ENCODE measurements around the gene OLFML3. TPM values are rescaled to one million over a fixed set of nuclear protein-coding genes. Genes with fewer than 3 reads are reported as not detected.

The OLFML3 gene
- total RNA-seq, 1 experiment from 2014 or later = 0.26 TPM

- no peak for DNase-seq
- H3K27me3 ChIP-seq (ENCODE audit: low read length) = no peaks in the 10 kb centered on the region
- no peaks in the 10 kb centered on the region for H3K9me2 ChIP-seq (replicated peaks; ENCODE audit: insufficient read depth, low read length)
- no peak overlapping the region for H3K4me3 ChIP-seq (ENCODE audit: low read length)
- H4K20me1 ChIP-seq (ENCODE audit: insufficient read depth, low read depth, low read length) = peaks cover 11% of the 10 kb centered on the region; the same call in 1 of the 2 replicates
- peak overlapping the region; percentile 16; the same call in 1 of the 2 replicates for H3K27ac ChIP-seq (ENCODE audit: low read length)
- peaks cover 10% of the 10 kb centered on the region for H3K36me3 ChIP-seq (ENCODE audit: insufficient read depth, low read length)
- no peak overlapping the region for H3K4me2 ChIP-seq (ENCODE audit: low read depth, low read length, poor library complexity, severe bottlenecking)
- H3K4me1 ChIP-seq (ENCODE audit: low read length) = peaks cover 50% of the 10 kb centered on the region
- peaks cover 100% of the 10 kb centered on the region for H3K79me2 ChIP-seq (ENCODE audit: low read length)
- no peak overlapping the region for H2AFZ ChIP-seq (ENCODE audit: low read length)
- H3K9ac ChIP-seq (ENCODE audit: low read length) = no peak overlapping the region
- H3K9me3 ChIP-seq (ENCODE audit: low read length) = no peaks in the 10 kb centered on the region
Observed at GRCh38 chr1:113935970-113936369, 43.3 kb upstream of the OLFML3 start.

DNA sequence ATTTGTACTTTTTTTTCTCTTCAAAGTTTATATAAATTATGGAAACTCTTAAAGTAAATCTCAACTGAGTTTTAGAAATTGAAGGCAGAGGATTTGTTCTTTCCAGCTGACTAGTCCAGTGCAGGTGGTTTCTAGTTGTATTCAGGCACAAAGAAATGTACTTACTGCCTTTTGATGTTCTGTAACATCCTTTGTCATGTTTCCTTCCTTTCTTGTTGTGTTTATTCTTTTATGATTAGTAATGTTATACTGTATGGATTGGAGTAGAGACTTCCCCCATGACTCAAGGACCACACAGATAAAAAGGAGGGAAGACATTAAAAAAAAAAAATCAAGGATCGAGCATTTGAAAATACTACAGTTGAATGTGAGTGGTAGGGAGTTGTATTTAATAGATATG, 42.1 kb upstream of the OLFML3 start:
- Histone ChIP-seq H3K79me2 (ENCODE audit: low read length) (peaks cover 97% of the 10 kb centered on the region), H3K9ac (ENCODE audit: low read length) (no peak overlapping the region), H3K27ac (ENCODE audit: low read length) (peak overlapping the region; percentile 6; the same call in 1 of the 2 replicates), H4K20me1 (ENCODE audit: insufficient read depth, low read depth, low read length) (peaks cover 11% of the 10 kb centered on the region; the same call in 1 of the 2 replicates), H3K9me3 (ENCODE audit: low read length) (no peaks in the 10 kb centered on the region), H2AFZ (ENCODE audit: low read length) (no peak overlapping the region), H3K9me2 (replicated peaks; ENCODE audit: insufficient read depth, low read length) (no peaks in the 10 kb centered on the region), H3K27me3 (ENCODE audit: low read length) (no peaks in the 10 kb centered on the region), H3K4me3 (ENCODE audit: low read length) (no peak overlapping the region), H3K4me2 (ENCODE audit: low read depth, low read length, poor library complexity, severe bottlenecking) (no peak overlapping the region), H3K36me3 (ENCODE audit: insufficient read depth, low read length) (peaks cover 16% of the 10 kb centered on the region), H3K4me1 (ENCODE audit: low read length) (peaks cover 38% of the 10 kb centered on the region)
- no peak for DNase-seq

- peaks cover 31% of the 10 kb centered on the region for H3K4me1 ChIP-seq (ENCODE audit: low read length)
- H3K27ac ChIP-seq (ENCODE audit: low read length) = 0 out of 2 replicates have a peak overlapping the region, but pooled peaks have one; percentile 20
- peaks cover 23% of the 10 kb centered on the region for H3K36me3 ChIP-seq (ENCODE audit: insufficient read depth, low read length)
- no peaks in the 10 kb centered on the region for H3K9me3 ChIP-seq (ENCODE audit: low read length)
- no peak for DNase-seq
- H3K9ac ChIP-seq (ENCODE audit: low read length) = no peak overlapping the region
- peaks cover 96% of the 10 kb centered on the region for H3K79me2 ChIP-seq (ENCODE audit: low read length)
- no peak overlapping the region for H3K4me2 ChIP-seq (ENCODE audit: low read depth, low read length, poor library complexity, severe bottlenecking)
- H3K27me3 ChIP-seq (ENCODE audit: low read length) = no peaks in the 10 kb centered on the region
- H3K9me2 ChIP-seq (replicated peaks; ENCODE audit: insufficient read depth, low read length) = no peaks in the 10 kb centered on the region
- peaks cover 11% of the 10 kb centered on the region; the same call in 1 of the 2 replicates for H4K20me1 ChIP-seq (ENCODE audit: insufficient read depth, low read depth, low read length)
- H3K4me3 ChIP-seq (ENCODE audit: low read length) = no peak overlapping the region
- H2AFZ ChIP-seq (ENCODE audit: low read length) = no peak overlapping the region
Observed at GRCh38 chr1:113938192-113938591, 41.1 kb upstream of the OLFML3 start.

DNA sequence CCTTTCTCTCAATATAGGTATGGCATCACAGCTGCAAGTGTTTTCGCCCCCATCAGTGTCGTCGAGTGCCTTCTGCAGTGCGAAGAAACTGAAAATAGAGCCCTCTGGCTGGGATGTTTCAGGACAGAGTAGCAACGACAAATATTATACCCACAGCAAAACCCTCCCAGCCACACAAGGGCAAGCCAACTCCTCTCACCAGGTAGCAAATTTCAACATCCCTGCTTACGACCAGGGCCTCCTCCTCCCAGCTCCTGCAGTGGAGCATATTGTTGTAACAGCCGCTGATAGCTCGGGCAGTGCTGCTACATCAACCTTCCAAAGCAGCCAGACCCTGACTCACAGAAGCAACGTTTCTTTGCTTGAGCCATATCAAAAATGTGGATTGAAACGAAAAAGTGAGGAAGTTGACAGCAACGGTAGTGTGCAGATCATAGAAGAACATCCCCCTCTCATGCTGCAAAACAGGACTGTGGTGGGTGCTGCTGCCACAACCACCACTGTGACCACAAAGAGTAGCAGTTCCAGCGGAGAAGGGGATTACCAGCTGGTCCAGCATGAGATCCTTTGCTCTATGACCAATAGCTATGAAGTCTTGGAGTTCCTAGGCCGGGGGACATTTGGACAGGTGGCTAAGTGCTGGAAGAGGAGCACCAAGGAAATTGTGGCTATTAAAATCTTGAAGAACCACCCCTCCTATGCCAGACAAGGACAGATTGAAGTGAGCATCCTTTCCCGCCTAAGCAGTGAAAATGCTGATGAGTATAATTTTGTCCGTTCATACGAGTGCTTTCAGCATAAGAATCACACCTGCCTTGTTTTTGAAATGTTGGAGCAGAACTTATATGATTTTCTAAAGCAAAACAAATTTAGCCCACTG, 38.7 kb upstream of the OLFML3 start:
- H3K9me2 ChIP-seq (replicated peaks; ENCODE audit: insufficient read depth, low read length) = no peaks in the 10 kb centered on the region
- peaks cover 26% of the 10 kb centered on the region for H3K36me3 ChIP-seq (ENCODE audit: insufficient read depth, low read length)
- H3K9me3 ChIP-seq (ENCODE audit: low read length) = no peaks in the 10 kb centered on the region
- no peak for DNase-seq
- peaks cover 32% of the 10 kb centered on the region for H3K4me1 ChIP-seq (ENCODE audit: low read length)
- H3K27ac ChIP-seq (ENCODE audit: low read length) = no peak overlapping the region
- H4K20me1 ChIP-seq (ENCODE audit: insufficient read depth, low read depth, low read length) = peaks cover 7% of the 10 kb centered on the region; the same call in 1 of the 2 replicates
- no peak overlapping the region for H3K9ac ChIP-seq (ENCODE audit: low read length)
- no peak overlapping the region for H3K4me3 ChIP-seq (ENCODE audit: low read length)
- H2AFZ ChIP-seq (ENCODE audit: low read length) = no peak overlapping the region
- H3K79me2 ChIP-seq (ENCODE audit: low read length) = peaks cover 92% of the 10 kb centered on the region
- H3K27me3 ChIP-seq (ENCODE audit: low read length) = no peaks in the 10 kb centered on the region
- no peak overlapping the region for H3K4me2 ChIP-seq (ENCODE audit: low read depth, low read length, poor library complexity, severe bottlenecking)

GRCh38 chr1:113941245-113941559, 38.1 kb upstream of the OLFML3 start:
- Histone ChIP-seq H3K27ac (ENCODE audit: low read length) (no peak overlapping the region), H4K20me1 (ENCODE audit: insufficient read depth, low read depth, low read length) (peaks cover 7% of the 10 kb centered on the region; the same call in 1 of the 2 replicates), H3K9me3 (ENCODE audit: low read length) (no peaks in the 10 kb centered on the region), H3K27me3 (ENCODE audit: low read length) (no peaks in the 10 kb centered on the region), H3K4me1 (ENCODE audit: low read length) (peaks cover 32% of the 10 kb centered on the region), H3K4me2 (ENCODE audit: low read depth, low read length, poor library complexity, severe bottlenecking) (no peak overlapping the region), H3K4me3 (ENCODE audit: low read length) (no peak overlapping the region), H3K9me2 (replicated peaks; ENCODE audit: insufficient read depth, low read length) (no peaks in the 10 kb centered on the region), H3K79me2 (ENCODE audit: low read length) (peaks cover 92% of the 10 kb centered on the region), H2AFZ (ENCODE audit: low read length) (no peak overlapping the region), H3K36me3 (ENCODE audit: insufficient read depth, low read length) (peaks cover 26% of the 10 kb centered on the region), H3K9ac (ENCODE audit: low read length) (no peak overlapping the region)
- DNase-seq = no peak

DNA sequence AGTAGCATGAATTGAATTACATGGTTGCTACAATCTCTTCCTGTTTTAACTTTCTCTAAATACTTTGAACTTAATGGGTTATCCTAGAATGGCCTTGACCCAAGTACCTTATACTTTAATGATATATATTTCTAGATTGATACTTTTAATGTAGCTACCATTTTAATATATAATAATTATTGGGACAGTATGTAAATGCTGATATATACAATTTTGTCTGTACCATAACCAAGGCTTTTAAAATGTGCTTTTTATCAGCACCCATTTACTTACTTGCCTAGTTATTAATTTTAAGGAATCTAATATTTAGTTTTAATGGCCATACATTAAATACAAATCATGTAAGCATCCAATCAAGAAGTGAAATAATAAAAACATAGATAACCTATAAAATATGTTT, 36.7 kb upstream of the OLFML3 start:
- peaks cover 4% of the 10 kb centered on the region; the same call in 1 of the 2 replicates for H4K20me1 ChIP-seq (ENCODE audit: insufficient read depth, low read depth, low read length)
- H3K4me1 ChIP-seq (ENCODE audit: low read length) = peaks cover 34% of the 10 kb centered on the region
- no peak overlapping the region for H3K9ac ChIP-seq (ENCODE audit: low read length)
- H3K4me3 ChIP-seq (ENCODE audit: low read length) = no peak overlapping the region
- no peaks in the 10 kb centered on the region for H3K9me2 ChIP-seq (replicated peaks; ENCODE audit: insufficient read depth, low read length)
- H3K9me3 ChIP-seq (ENCODE audit: low read length) = no peaks in the 10 kb centered on the region
- H3K4me2 ChIP-seq (ENCODE audit: low read depth, low read length, poor library complexity, severe bottlenecking) = no peak overlapping the region
- no peak overlapping the region for H2AFZ ChIP-seq (ENCODE audit: low read length)
- H3K36me3 ChIP-seq (ENCODE audit: insufficient read depth, low read length) = peaks cover 26% of the 10 kb centered on the region
- no peaks in the 10 kb centered on the region for H3K27me3 ChIP-seq (ENCODE audit: low read length)
- peaks cover 92% of the 10 kb centered on the region for H3K79me2 ChIP-seq (ENCODE audit: low read length)
- no peak for DNase-seq
- H3K27ac ChIP-seq (ENCODE audit: low read length) = no peak overlapping the region

GRCh38 chr1:113943028-113943811, 36.1 kb upstream of the OLFML3 start:
- Histone ChIP-seq H3K4me1 (ENCODE audit: low read length) (peaks cover 32% of the 10 kb centered on the region), H2AFZ (ENCODE audit: low read length) (no peak overlapping the region), H3K27me3 (ENCODE audit: low read length) (no peaks in the 10 kb centered on the region), H3K9me3 (ENCODE audit: low read length) (no peaks in the 10 kb centered on the region), H3K9ac (ENCODE audit: low read length) (no peak overlapping the region), H4K20me1 (ENCODE audit: insufficient read depth, low read depth, low read length) (no peaks in the 10 kb centered on the region), H3K9me2 (replicated peaks; ENCODE audit: insufficient read depth, low read length) (no peaks in the 10 kb centered on the region), H3K4me3 (ENCODE audit: low read length) (no peak overlapping the region), H3K36me3 (ENCODE audit: insufficient read depth, low read length) (peaks cover 26% of the 10 kb centered on the region), H3K27ac (ENCODE audit: low read length) (no peak overlapping the region), H3K79me2 (ENCODE audit: low read length) (peaks cover 92% of the 10 kb centered on the region), H3K4me2 (ENCODE audit: low read depth, low read length, poor library complexity, severe bottlenecking) (no peak overlapping the region)
- DNase-seq = no peak

DNA sequence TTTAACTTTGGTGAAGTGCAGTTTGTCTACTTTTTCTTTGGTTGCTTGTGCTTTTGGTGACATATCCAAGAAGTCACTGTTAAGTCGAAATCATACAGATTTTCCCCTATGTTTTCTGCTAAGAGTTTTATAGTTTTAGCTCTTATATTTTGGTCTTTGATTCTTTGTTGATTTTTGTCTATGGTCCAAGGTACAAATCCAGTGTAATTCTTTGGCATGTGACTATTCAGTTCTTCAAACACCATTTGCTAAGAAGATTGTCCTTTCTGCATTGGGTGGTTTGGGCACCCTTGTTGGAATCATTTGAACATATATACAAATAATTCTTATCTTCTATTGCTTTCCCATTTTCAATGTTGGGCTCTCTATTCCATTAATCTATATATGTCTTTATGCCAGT, 33.9 kb upstream of the OLFML3 start:
- H3K27ac ChIP-seq (ENCODE audit: low read length) = peak overlapping the region; percentile 57
- H3K9me2 ChIP-seq (replicated peaks; ENCODE audit: insufficient read depth, low read length) = no peaks in the 10 kb centered on the region
- no peak for DNase-seq
- H2AFZ ChIP-seq (ENCODE audit: low read length) = no peak overlapping the region
- H4K20me1 ChIP-seq (ENCODE audit: insufficient read depth, low read depth, low read length) = no peaks in the 10 kb centered on the region
- no peak overlapping the region for H3K9ac ChIP-seq (ENCODE audit: low read length)
- H3K27me3 ChIP-seq (ENCODE audit: low read length) = no peaks in the 10 kb centered on the region
- H3K9me3 ChIP-seq (ENCODE audit: low read length) = no peaks in the 10 kb centered on the region
- peaks cover 22% of the 10 kb centered on the region for H3K36me3 ChIP-seq (ENCODE audit: insufficient read depth, low read length)
- H3K4me3 ChIP-seq (ENCODE audit: low read length) = no peak overlapping the region
- peak overlapping the region; percentile 51 for H3K4me2 ChIP-seq (ENCODE audit: low read depth, low read length, poor library complexity, severe bottlenecking)
- peaks cover 91% of the 10 kb centered on the region for H3K79me2 ChIP-seq (ENCODE audit: low read length)
- H3K4me1 ChIP-seq (ENCODE audit: low read length) = peaks cover 29% of the 10 kb centered on the region
